ENCODE data around the gene MTR. TPM values are rescaled to one million over a fixed set of nuclear protein-coding genes. Genes with fewer than 3 reads are reported as not detected.

The MTR gene
- total and polyA plus RNA-seq, 4 donors: 2.5 to 19.0 (median 8.6) TPM

DNA sequence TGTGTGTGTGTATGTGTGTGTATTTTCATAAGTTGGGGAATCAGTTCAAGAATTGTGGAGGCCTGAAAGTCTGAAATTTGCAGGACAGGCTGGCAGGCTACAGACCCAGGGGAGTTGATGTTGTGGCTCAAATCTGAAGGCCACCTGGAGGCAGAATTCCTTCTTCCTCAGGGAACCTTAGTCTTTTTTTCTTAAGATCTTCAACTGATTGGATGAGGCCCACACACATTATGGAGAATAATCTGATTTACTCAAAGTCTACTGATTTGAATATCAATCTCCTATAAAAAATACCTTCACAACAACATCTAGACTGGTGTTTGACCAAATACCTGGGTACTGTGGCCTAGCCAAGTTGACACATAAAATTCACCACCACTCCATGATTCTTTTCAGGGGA, 147.3 kb downstream of the MTR start:
- TF ChIP-seq FOXA1 (IDR thresholded peaks at IDR 0.05) (no peak), EGR1 (IDR thresholded peaks at IDR 0.05; ENCODE audit: low read depth in 2 of 2) (no peak), GABPA (IDR thresholded peaks at IDR 0.05 in 1 of 2, conservative IDR thresholded peaks at IDR 0.05 in 1 of 2) (no peak), FOXA2 (IDR thresholded peaks at IDR 0.05) (no peak), JUND (IDR thresholded peaks at IDR 0.05) (no peak), YY1 (IDR thresholded peaks at IDR 0.05) (no peak), RAD21 (IDR thresholded peaks at IDR 0.05) (no peak), TAF1 (conservative IDR thresholded peaks at IDR 0.05) (no peak), SP1 (IDR thresholded peaks at IDR 0.05) (no peak), NR2F2 (IDR thresholded peaks at IDR 0.05) (no peak), HNF4A (conservative IDR thresholded peaks at IDR 0.05) (no peak), RXRA (IDR thresholded peaks at IDR 0.05) (no peak), HNF4G (IDR thresholded peaks at IDR 0.05) (no peak)
- TF ChIP-seq, protein P1, sequence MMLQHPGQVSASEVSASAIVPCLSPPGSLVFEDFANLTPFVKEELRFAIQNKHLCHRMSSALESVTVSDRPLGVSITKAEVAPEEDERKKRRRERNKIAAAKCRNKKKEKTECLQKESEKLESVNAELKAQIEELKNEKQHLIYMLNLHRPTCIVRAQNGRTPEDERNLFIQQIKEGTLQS (IDR thresholded peaks at IDR 0.05): no peak
- TF ChIP-seq, protein P2, sequence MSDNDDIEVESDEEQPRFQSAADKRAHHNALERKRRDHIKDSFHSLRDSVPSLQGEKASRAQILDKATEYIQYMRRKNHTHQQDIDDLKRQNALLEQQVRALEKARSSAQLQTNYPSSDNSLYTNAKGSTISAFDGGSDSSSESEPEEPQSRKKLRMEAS (IDR thresholded peaks at IDR 0.05): no peak
- TF ChIP-seq, protein P3, sequence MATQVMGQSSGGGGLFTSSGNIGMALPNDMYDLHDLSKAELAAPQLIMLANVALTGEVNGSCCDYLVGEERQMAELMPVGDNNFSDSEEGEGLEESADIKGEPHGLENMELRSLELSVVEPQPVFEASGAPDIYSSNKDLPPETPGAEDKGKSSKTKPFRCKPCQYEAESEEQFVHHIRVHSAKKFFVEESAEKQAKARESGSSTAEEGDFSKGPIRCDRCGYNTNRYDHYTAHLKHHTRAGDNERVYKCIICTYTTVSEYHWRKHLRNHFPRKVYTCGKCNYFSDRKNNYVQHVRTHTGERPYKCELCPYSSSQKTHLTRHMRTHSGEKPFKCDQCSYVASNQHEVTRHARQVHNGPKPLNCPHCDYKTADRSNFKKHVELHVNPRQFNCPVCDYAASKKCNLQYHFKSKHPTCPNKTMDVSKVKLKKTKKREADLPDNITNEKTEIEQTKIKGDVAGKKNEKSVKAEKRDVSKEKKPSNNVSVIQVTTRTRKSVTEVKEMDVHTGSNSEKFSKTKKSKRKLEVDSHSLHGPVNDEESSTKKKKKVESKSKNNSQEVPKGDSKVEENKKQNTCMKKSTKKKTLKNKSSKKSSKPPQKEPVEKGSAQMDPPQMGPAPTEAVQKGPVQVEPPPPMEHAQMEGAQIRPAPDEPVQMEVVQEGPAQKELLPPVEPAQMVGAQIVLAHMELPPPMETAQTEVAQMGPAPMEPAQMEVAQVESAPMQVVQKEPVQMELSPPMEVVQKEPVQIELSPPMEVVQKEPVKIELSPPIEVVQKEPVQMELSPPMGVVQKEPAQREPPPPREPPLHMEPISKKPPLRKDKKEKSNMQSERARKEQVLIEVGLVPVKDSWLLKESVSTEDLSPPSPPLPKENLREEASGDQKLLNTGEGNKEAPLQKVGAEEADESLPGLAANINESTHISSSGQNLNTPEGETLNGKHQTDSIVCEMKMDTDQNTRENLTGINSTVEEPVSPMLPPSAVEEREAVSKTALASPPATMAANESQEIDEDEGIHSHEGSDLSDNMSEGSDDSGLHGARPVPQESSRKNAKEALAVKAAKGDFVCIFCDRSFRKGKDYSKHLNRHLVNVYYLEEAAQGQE (IDR thresholded peaks at IDR 0.05): no peak
- TF ChIP-seq, protein P4, sequence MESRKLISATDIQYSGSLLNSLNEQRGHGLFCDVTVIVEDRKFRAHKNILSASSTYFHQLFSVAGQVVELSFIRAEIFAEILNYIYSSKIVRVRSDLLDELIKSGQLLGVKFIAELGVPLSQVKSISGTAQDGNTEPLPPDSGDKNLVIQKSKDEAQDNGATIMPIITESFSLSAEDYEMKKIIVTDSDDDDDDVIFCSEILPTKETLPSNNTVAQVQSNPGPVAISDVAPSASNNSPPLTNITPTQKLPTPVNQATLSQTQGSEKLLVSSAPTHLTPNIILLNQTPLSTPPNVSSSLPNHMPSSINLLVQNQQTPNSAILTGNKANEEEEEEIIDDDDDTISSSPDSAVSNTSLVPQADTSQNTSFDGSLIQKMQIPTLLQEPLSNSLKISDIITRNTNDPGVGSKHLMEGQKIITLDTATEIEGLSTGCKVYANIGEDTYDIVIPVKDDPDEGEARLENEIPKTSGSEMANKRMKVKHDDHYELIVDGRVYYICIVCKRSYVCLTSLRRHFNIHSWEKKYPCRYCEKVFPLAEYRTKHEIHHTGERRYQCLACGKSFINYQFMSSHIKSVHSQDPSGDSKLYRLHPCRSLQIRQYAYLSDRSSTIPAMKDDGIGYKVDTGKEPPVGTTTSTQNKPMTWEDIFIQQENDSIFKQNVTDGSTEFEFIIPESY (IDR thresholded peaks at IDR 0.05): no peak
- TF ChIP-seq, protein P5, sequence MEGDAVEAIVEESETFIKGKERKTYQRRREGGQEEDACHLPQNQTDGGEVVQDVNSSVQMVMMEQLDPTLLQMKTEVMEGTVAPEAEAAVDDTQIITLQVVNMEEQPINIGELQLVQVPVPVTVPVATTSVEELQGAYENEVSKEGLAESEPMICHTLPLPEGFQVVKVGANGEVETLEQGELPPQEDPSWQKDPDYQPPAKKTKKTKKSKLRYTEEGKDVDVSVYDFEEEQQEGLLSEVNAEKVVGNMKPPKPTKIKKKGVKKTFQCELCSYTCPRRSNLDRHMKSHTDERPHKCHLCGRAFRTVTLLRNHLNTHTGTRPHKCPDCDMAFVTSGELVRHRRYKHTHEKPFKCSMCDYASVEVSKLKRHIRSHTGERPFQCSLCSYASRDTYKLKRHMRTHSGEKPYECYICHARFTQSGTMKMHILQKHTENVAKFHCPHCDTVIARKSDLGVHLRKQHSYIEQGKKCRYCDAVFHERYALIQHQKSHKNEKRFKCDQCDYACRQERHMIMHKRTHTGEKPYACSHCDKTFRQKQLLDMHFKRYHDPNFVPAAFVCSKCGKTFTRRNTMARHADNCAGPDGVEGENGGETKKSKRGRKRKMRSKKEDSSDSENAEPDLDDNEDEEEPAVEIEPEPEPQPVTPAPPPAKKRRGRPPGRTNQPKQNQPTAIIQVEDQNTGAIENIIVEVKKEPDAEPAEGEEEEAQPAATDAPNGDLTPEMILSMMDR (IDR thresholded peaks at IDR 0.05; ENCODE audit: low read depth, low read length, missing input control): no peak
- Histone ChIP-seq H3K4me1 (ENCODE audit: control insufficient read depth in 4 of 4, insufficient read depth in 4 of 4, low read length in 3 of 4) (no peaks in the 10 kb centered on the region), H3K9ac (ENCODE audit: low read depth in 1 of 2, low read length in 2 of 2) (no peak overlapping the region), H3K4me3 (ENCODE audit: low read depth in 1 of 3, low read length in 3 of 3) (no peak overlapping the region), H3K27me3 (ENCODE audit: control insufficient read depth in 4 of 4, insufficient read depth in 4 of 4, low read length in 3 of 4) (peaks cover 0 to 4% (median 0%) of the 10 kb centered on the region in 4 donors), H3K27ac (ENCODE audit: low read depth in 1 of 2, low read length in 2 of 2) (no peak overlapping the region), H3K36me3 (ENCODE audit: control insufficient read depth in 4 of 4, insufficient read depth in 3 of 4, low read depth in 1 of 4, low read length in 3 of 4) (no peaks in the 10 kb centered on the region), H3K9me3 (ENCODE audit: control insufficient read depth in 4 of 4, low read length in 3 of 4) (peaks cover 0 to 3% (median 0%) of the 10 kb centered on the region in 4 donors)
- no peak for DNase-seq (ENCODE audit: low spot score)
